Colonic mucosa (tissue), 4 donors: ENCODE results near the gene CASQ2. TPM values are rescaled to one million over a fixed set of nuclear protein-coding genes. Genes with fewer than 3 reads are reported as not detected.

Experiments
- DNase-seq: peaks from one replicate; pipeline ENCODE4 v3.0.0-alpha.2; 2020
- H3K27ac ChIP-seq: fragments of 200-600 bp; one replicate; pipeline ENCODE4 v1.8.0; 2021
- H3K27me3 ChIP-seq: fragments of 200-600 bp; one replicate; pipeline ENCODE4 v1.8.0; 2021
- H3K36me3 ChIP-seq: fragments of 200-600 bp; one replicate; pipeline ENCODE4 v1.8.0; 2021
- H3K4me1 ChIP-seq: fragments of 200-600 bp; one replicate; pipeline ENCODE4 v1.8.0; 2021; ENCODE audit warnings: mild to moderate bottlenecking
- H3K4me3 ChIP-seq: fragments of 200-600 bp; one replicate; pipeline ENCODE4 v1.8.0; 2021
- H3K9ac ChIP-seq, 2 donors: one replicate each; pipeline ENCODE4 v1.7.0; 2013; ENCODE audit warnings: control low read depth in 2 of 2, low read depth in 2 of 2, low read length in 2 of 2
- H3K9me3 ChIP-seq: fragments of 200-600 bp; one replicate; pipeline ENCODE4 v1.8.0; 2021
- CTCF ChIP-seq: fragments of 200-600 bp; IDR thresholded peaks from one replicate; pipeline ENCODE4 v1.8.0; 2022; ENCODE audit warnings: antibody characterized with exemption, mild to moderate bottlenecking
- intact Hi-C: fragments of 100-400 bp; cut with DNase I; formaldehyde crosslinking; loops from one replicate; pipeline ENCODE4 v1.14.1; 2022
- total RNA-seq, 2 donors: library from RNA; stranded (reverse); fragmentation: NEBNext Ultra II Directional in 1 of 2; extraction: Animal tissue kit (Norgen Biotek cat#: 25700) in 1 of 2; gene quantifications; one replicate each; pipeline ENCODE4 v1.2.1, GENCODE V29; 2021
- donor health status: healthy.
- donor health status: DM: no; HTN: no; CAD: no.
- donor health status: DM: no; HTN: no; CAD: no.

The CASQ2 gene
- total RNA-seq, 2 donors from 2014 or later, result 0.22 to 10.5 TPM

GRCh38 chr1:115748401-115749150 is 19.9 kb downstream of the CASQ2 start:
- no peaks in the 10 kb centered on the region for H3K27me3 ChIP-seq
- H3K27ac ChIP-seq, result no peak overlapping the region
- H3K36me3 ChIP-seq, result no peaks in the 10 kb centered on the region
- DNase-seq, result no peak
- no peak overlapping the region for H3K4me3 ChIP-seq
- H3K9me3 ChIP-seq, result no peaks in the 10 kb centered on the region
- no peaks in the 10 kb centered on the region for H3K4me1 ChIP-seq
- intact Hi-C loops, result no loop called here
- no peak for TF ChIP-seq CTCF
- H3K9ac ChIP-seq, result no peak overlapping the region

DNA sequence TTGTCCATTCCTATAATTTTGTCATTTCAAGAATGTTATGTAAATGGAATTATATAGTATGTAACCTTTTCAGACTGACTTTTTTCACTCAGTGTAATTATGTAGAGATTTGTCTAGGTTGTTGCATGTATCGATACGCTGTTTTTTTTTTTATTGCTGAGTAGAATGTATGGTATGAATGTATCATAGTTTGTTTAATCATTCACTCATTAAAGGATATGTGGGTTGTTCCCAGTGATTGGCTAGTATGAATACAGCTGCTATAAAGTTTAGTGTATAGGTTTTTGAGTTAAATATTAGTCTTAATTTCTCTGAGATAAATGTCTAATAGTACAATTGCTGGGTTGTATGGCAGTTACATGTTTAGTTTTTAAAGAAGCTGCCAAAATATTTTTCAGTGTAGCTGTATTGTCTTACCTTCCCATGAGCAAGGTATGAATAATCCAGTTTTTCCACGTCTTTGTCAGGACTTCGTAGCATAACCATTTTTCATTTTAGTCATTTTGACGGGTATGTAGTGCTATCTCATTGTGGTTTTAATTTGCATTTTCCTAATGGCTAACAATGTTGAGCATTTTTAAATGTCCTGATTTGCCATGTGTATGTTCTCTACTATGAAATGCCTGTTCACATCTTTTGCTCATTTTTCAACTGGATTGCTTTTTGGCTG is 22.4 kb downstream of the CASQ2 start:
- Histone ChIP-seq H3K27ac (no peak overlapping the region), H3K36me3 (no peaks in the 10 kb centered on the region), H3K9me3 (no peaks in the 10 kb centered on the region), H3K4me1 (no peaks in the 10 kb centered on the region), H3K27me3 (no peaks in the 10 kb centered on the region), H3K9ac (no peak overlapping the region), H3K4me3 (no peak overlapping the region)
- no peak for DNase-seq
- intact Hi-C loops, result no loop called here
- no peak for TF ChIP-seq CTCF

DNA sequence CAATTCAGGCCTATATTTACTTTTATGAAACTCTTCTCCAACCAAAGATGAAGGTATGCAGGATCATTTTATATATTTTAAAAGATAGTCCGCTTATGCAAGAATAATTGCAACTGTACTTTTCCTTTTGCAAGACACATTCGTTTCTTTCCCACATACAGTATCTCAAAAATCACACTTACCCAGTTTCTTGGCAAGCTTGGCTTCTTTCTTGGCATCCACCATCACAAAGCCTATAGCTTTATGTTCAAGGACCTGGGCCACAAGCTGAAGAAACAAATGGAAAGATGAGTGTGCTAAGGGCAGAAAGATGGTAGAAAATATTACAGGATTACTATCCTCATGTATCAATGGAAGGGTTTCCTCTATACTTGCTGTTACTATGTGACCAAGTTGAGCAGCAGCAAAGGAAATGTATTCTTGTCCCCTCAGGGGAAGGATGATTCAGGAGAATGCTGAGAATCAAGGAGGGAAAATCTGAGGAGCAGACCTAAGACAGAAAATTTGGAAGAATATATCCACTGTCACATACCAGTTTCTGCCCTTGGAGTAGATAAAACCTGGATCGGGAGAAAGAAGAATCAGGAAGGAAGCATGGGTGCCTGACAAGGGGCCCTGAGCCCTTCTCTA is 23.8 kb downstream of the CASQ2 start:
- Histone ChIP-seq H3K4me3 (no peak overlapping the region), H3K27ac (no peak overlapping the region), H3K9me3 (no peaks in the 10 kb centered on the region), H3K4me1 (no peaks in the 10 kb centered on the region), H3K27me3 (no peaks in the 10 kb centered on the region), H3K9ac (no peak overlapping the region), H3K36me3 (no peaks in the 10 kb centered on the region)
- no peak for DNase-seq
- no peak for TF ChIP-seq CTCF
- intact Hi-C loops, result no loop called here

DNA sequence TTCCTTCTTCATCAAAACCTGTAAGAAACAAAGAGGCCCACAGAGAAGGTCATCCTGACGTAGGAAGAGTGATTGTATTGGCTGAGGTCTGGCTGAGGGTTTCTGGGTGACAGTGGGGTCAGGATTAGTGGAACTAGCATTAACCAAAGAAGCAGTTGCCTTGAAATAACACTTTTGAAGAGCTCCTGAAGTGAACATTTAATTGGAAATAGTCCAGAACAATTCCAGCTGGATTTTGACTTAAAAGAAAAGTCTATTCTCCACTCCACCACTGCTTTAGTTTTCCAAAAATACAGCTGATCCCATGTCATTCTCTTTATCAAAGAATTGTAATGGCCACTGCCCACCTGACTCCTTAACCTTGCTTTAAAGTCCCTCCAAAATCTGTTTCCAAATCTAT is 27.7 kb downstream of the CASQ2 start:
- Histone ChIP-seq H3K9me3 (no peaks in the 10 kb centered on the region), H3K27ac (no peak overlapping the region), H3K36me3 (no peaks in the 10 kb centered on the region), H3K4me1 (no peaks in the 10 kb centered on the region), H3K27me3 (no peaks in the 10 kb centered on the region), H3K9ac (no peak overlapping the region), H3K4me3 (no peak overlapping the region)
- intact Hi-C loops, result no loop called here
- no peak for TF ChIP-seq CTCF
- DNase-seq, result no peak

DNA sequence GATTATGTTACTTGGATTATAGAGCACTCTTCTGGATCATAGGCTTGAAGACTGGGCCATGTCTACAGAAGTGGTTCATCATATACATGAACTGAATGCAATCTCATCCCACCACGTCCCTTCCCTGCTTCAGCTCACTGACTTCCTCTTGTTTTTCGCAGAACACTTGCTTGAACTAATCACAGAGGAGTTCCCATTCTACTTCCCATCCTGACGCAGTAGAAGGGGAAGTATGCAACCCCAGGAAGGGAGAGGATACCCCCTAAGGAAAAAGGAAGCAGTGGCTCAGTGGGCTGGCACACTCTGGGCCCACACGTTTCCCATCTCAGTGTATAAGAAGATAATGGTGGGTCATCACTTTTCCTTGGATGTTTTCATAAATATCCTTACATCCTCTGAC is 36.2 kb downstream of the CASQ2 start:
- Histone ChIP-seq H3K27me3 (no peaks in the 10 kb centered on the region), H3K4me3 (no peak overlapping the region), H3K36me3 (no peaks in the 10 kb centered on the region), H3K9ac (no peak overlapping the region), H3K27ac (no peak overlapping the region), H3K9me3 (no peaks in the 10 kb centered on the region), H3K4me1 (no peaks in the 10 kb centered on the region)
- TF ChIP-seq CTCF, result no peak
- intact Hi-C loops, result no loop called here
- DNase-seq, result no peak
